Fibroblast of pulmonary artery (primary cell): ENCODE measurements around the gene LMF1.

Source experiments
- DNase-seq: peaks from one replicate; pipeline ENCODE4 v3.0.0-alpha.2; 2010; ENCODE audit warnings: low read depth
- H3K4me3 ChIP-seq: replicated peaks from 2 replicates; pipeline ENCODE4 v1.5.1; 2011; ENCODE audit warnings: low read depth, mild to moderate bottlenecking, control low read depth, low read length, moderate library complexity
- CTCF ChIP-seq: IDR thresholded peaks from 2 replicates; pipeline ENCODE4 v1.5.1; 2011; ENCODE audit warnings: mild to moderate bottlenecking, control low read depth, low read length, inconsistent platforms; ENCODE audit errors: missing control alignments

Gene LMF1

GRCh38 chr16:1009358-1010150, 38.8 kb upstream of the LMF1 start:
- TF ChIP-seq CTCF, result no peak
- H3K4me3 ChIP-seq, result no peak overlapping the region
- DNase-seq, result no peak

GRCh38 chr16:1008085-1008484, 37.3 kb upstream of the LMF1 start:
- DNase-seq, result no peak
- TF ChIP-seq CTCF, result no peak

GRCh38 chr16:1007284-1007850, 36.6 kb upstream of the LMF1 start:
- no peak for DNase-seq
- TF ChIP-seq CTCF, result no peak
- H3K4me3 ChIP-seq, result no peak overlapping the region

More at GRCh38 chr16:1008085-1008484, 37.3 kb upstream of the LMF1 start:
- H3K4me3 ChIP-seq, result no peak overlapping the region

GRCh38 chr16:1006781-1007180, 36.0 kb upstream of the LMF1 start:
- no peak overlapping the region for H3K4me3 ChIP-seq
- DNase-seq, result no peak
- no peak for TF ChIP-seq CTCF

GRCh38 chr16:1005286-1005685, 34.5 kb upstream of the LMF1 start:
- H3K4me3 ChIP-seq, result no peak overlapping the region
- DNase-seq, result no peak
- no peak for TF ChIP-seq CTCF

- DNase-seq, result no peak
- no peak for TF ChIP-seq CTCF
- no peak overlapping the region for H3K4me3 ChIP-seq
These were observed 32.9 kb upstream of the LMF1 start for GRCh38 chr16:1003391-1004347.
